Erythroblast (primary cell): ENCODE data around the gene SRM.

Experiments
- GATA1 ChIP-seq: IDR thresholded peaks from 2 replicates; pipeline ENCODE4 v1.6.1; 2011; ENCODE audit warnings: low read depth, mild to moderate bottlenecking, control low read depth, low read length, moderate library complexity
- POLR2A ChIP-seq: IDR thresholded peaks from 2 replicates; pipeline ENCODE4 v1.6.1; 2011; ENCODE audit warnings: mild to moderate bottlenecking, low read length

DNA sequence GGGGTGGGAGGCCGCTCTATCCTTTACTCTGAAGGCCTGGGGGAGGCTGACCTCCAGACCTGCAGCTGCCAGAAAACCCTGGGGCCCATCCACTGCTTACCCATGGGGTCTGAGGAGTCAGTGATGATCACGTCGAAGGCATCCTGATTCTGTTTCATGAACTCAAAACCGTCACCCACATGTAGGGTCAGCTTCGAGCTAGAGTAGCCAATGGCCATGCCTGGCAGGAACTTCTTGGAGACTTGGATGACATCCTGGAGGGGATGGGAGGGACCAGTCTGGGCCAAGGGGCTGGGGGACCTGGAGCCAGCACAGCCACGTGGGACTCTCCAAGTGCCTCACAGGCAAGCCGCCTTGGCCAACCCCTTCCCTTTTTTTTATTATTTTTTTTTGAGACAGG lies 3.3 kb downstream of the SRM start:
- TF ChIP-seq POLR2A: no peak
- TF ChIP-seq GATA1: no peak
